Activated CD8-positive, alpha-beta T cell treated with anti-CD3 and anti-CD28 coated beads, Interleukin-2, amount 10 ng/mL, durations not matched to agents 7 days and 5 days (primary cell): ENCODE measurements around the gene ATCAY. TPM values are rescaled to one million over a fixed set of nuclear protein-coding genes. Genes with fewer than 3 reads are reported as not detected.
"Not testable (repeated sequence)": the region's sequence is repeated elsewhere in the genome, so short reads cannot be mapped to it uniquely, and the experiment has no call there.

Source experiments
- ATAC-seq: fragments of 150-1000 bp; cut with Tn5 transposase; one replicate; pipeline ENCODE4 v1.10.0; 2021; ENCODE audit warnings: moderate library complexity
- CTCF ChIA-PET: fragments of 350-600 bp; sonication (Branson Sonifier 250); formaldehyde crosslinking; loops from one replicate; lab custom pipeline; 2021; ENCODE audit warnings: antibody characterized with exemption; lab: Charles Lee
- POLR2A ChIA-PET: fragments of 350-600 bp; sonication (Branson Sonifier 250); formaldehyde crosslinking; loops from one replicate; lab custom pipeline; 2021; ENCODE audit warnings: antibody characterized with exemption; lab: Charles Lee
- DNase-seq: peaks from one replicate; pipeline ENCODE4 v3.0.0-alpha.2; 2020
- H3K27ac Mint-ChIP-seq: one replicate; pipeline ENCODE4 v1.8.0; 2021; ENCODE audit warnings: mild to moderate bottlenecking, mixed read lengths
- H3K27me3 Mint-ChIP-seq: one replicate; pipeline ENCODE4 v1.8.0; 2021; ENCODE audit warnings: low read depth, mixed read lengths
- H3K36me3 Mint-ChIP-seq: one replicate; pipeline ENCODE4 v1.8.0; 2021; ENCODE audit warnings: low read depth, mixed read lengths
- H3K4me1 Mint-ChIP-seq: one replicate; pipeline ENCODE4 v1.8.0; 2021; ENCODE audit warnings: low read depth, mixed read lengths
- H3K4me3 Mint-ChIP-seq: one replicate; pipeline ENCODE4 v1.8.0; 2021; ENCODE audit warnings: mild to moderate bottlenecking, mixed read lengths
- H3K9me3 Mint-ChIP-seq: one replicate; pipeline ENCODE4 v1.8.0; 2022; ENCODE audit warnings: mixed read lengths; ENCODE audit not compliant: insufficient read depth
- total RNA-seq, 2 experiments: library from RNA; stranded (reverse); gene quantifications; one replicate each; pipeline ENCODE4 v1.2.3, GENCODE V29; 2021

ATCAY gene
- total RNA-seq, 2 experiments from 2014 or later: not detected

GRCh38 chr19:3944018-3944721, 63.7 kb downstream of the ATCAY start:
- H3K4me1 Mint-ChIP-seq: peaks cover 13% of the 10 kb centered on the region
- H3K27ac Mint-ChIP-seq: peak overlapping the region; percentile 65
- H3K9me3 Mint-ChIP-seq: no peaks in the 10 kb centered on the region
- POLR2A ChIA-PET: no interaction called here
- DNase-seq: peak; percentile 33
- CTCF ChIA-PET: no interaction called here
- peak; percentile 53 for ATAC-seq
- H3K4me3 Mint-ChIP-seq: no peak overlapping the region
- H3K27me3 Mint-ChIP-seq: no peaks in the 10 kb centered on the region
- no peaks in the 10 kb centered on the region for H3K36me3 Mint-ChIP-seq

- H3K27me3 Mint-ChIP-seq: no peaks in the 10 kb centered on the region
- POLR2A ChIA-PET: interaction anchor here (0.6 kb wide), 1 partner anchor 50 kb away, joined by 3 read pairs; no protein-coding TSS in a partner anchor
- H3K27ac Mint-ChIP-seq: no peak overlapping the region
- no peak for ATAC-seq
- H3K9me3 Mint-ChIP-seq: no peaks in the 10 kb centered on the region
- peaks cover 17% of the 10 kb centered on the region for H3K4me1 Mint-ChIP-seq
- CTCF ChIA-PET: no interaction called here
- no peak for DNase-seq
- no peak overlapping the region for H3K4me3 Mint-ChIP-seq
- H3K36me3 Mint-ChIP-seq: no peaks in the 10 kb centered on the region
Observed at GRCh38 chr19:3945838-3946237, 65.4 kb downstream of the ATCAY start.

GRCh38 chr19:3947316-3947933, 66.9 kb downstream of the ATCAY start:
- DNase-seq, CTCF ChIA-PET, ATAC-seq, H3K27me3 Mint-ChIP-seq, H3K36me3 Mint-ChIP-seq, H3K9me3 Mint-ChIP-seq, H3K4me3 Mint-ChIP-seq, H3K27ac Mint-ChIP-seq, POLR2A ChIA-PET: not testable (repeated sequence)
- peaks cover 25% of the 10 kb centered on the region for H3K4me1 Mint-ChIP-seq

GRCh38 chr19:3949294-3949693, 68.8 kb downstream of the ATCAY start:
- Mint-ChIP-seq H3K9me3 (no peaks in the 10 kb centered on the region), H3K4me1 (peaks cover 16% of the 10 kb centered on the region), H3K27ac (no peak overlapping the region), H3K27me3 (no peaks in the 10 kb centered on the region), H3K36me3 (no peaks in the 10 kb centered on the region), H3K4me3 (no peak overlapping the region)
- ChIA-PET CTCF (no interaction called here), POLR2A (interaction anchor here (1.5 kb wide), 1 partner anchor 36 kb away, joined by 3 read pairs; the partner anchor contains the start of gene EEF2)
- DNase-seq (no peak), ATAC-seq (no peak)

- no peak for DNase-seq
- peaks cover 13% of the 10 kb centered on the region for H3K4me1 Mint-ChIP-seq
- ChIA-PET POLR2A (interaction anchor here (1.6 kb wide), 1 partner anchor 35 kb away, joined by 6 read pairs; the partner anchor contains the start of gene EEF2), CTCF (interaction anchor here (0.7 kb wide), 1 partner anchor 10 kb away, joined by 3 read pairs; no protein-coding TSS in a partner anchor)
- H3K36me3 Mint-ChIP-seq: no peaks in the 10 kb centered on the region
- H3K9me3 Mint-ChIP-seq: no peaks in the 10 kb centered on the region
- no peak overlapping the region for H3K27ac Mint-ChIP-seq
- H3K4me3 Mint-ChIP-seq: peak overlapping the region; percentile 40
- no peaks in the 10 kb centered on the region for H3K27me3 Mint-ChIP-seq
- ATAC-seq: no peak
Observed at GRCh38 chr19:3949997-3950859, 69.7 kb downstream of the ATCAY start.

- DNase-seq (no peak), ATAC-seq (peak; percentile 55)
- Mint-ChIP-seq H3K4me1 (peaks cover 13% of the 10 kb centered on the region), H3K36me3 (no peaks in the 10 kb centered on the region), H3K27ac (peak overlapping the region; percentile 64), H3K9me3 (no peaks in the 10 kb centered on the region), H3K4me3 (peak overlapping the region; percentile 58), H3K27me3 (no peaks in the 10 kb centered on the region)
- POLR2A ChIA-PET: interaction anchor here (1.6 kb wide), 1 partner anchor 34 kb away, joined by 6 read pairs; the partner anchor contains the start of gene EEF2
- CTCF ChIA-PET: interaction anchor here (0.7 kb wide), 1 partner anchor 9 kb away, joined by 3 read pairs; no protein-coding TSS in a partner anchor
Observed at GRCh38 chr19:3950871-3951861, 70.7 kb downstream of the ATCAY start.

GRCh38 chr19:3952755-3953276, 72.3 kb downstream of the ATCAY start:
- H3K4me1 Mint-ChIP-seq: peaks cover 12% of the 10 kb centered on the region
- DNase-seq, H3K27me3 Mint-ChIP-seq, CTCF ChIA-PET, H3K36me3 Mint-ChIP-seq, H3K4me3 Mint-ChIP-seq, H3K9me3 Mint-ChIP-seq, H3K27ac Mint-ChIP-seq, ATAC-seq: not testable (repeated sequence)
- POLR2A ChIA-PET: interaction anchor here (0.6 kb wide), 1 partner anchor 26 kb away, joined by 4 read pairs; no protein-coding TSS in a partner anchor

GRCh38 chr19:3954107-3954506, 73.6 kb downstream of the ATCAY start:
- POLR2A ChIA-PET: interaction anchor here (0.7 kb wide), 1 partner anchor 9 kb away, joined by 3 read pairs; no protein-coding TSS in a partner anchor

GRCh38 chr19:3955276-3955675, 74.8 kb downstream of the ATCAY start:
- H3K36me3 Mint-ChIP-seq, H3K27me3 Mint-ChIP-seq, H3K4me3 Mint-ChIP-seq, ATAC-seq, H3K27ac Mint-ChIP-seq, DNase-seq, H3K9me3 Mint-ChIP-seq, CTCF ChIA-PET, POLR2A ChIA-PET: not testable (repeated sequence)
- peaks cover 12% of the 10 kb centered on the region for H3K4me1 Mint-ChIP-seq

More at GRCh38 chr19:3954107-3954506, 73.6 kb downstream of the ATCAY start:
- Mint-ChIP-seq H3K27me3 (no peaks in the 10 kb centered on the region), H3K4me3 (no peak overlapping the region), H3K4me1 (peaks cover 12% of the 10 kb centered on the region), H3K27ac (no peak overlapping the region), H3K36me3 (peaks cover 3% of the 10 kb centered on the region), H3K9me3 (no peaks in the 10 kb centered on the region)
- CTCF ChIA-PET: no interaction called here
- DNase-seq: no peak
- ATAC-seq: no peak

GRCh38 chr19:3955688-3956087, 75.2 kb downstream of the ATCAY start:
- ChIA-PET POLR2A (no interaction called here), CTCF (no interaction called here)
- H3K27me3 Mint-ChIP-seq: no peaks in the 10 kb centered on the region
- ATAC-seq (no peak), DNase-seq (no peak)
- H3K36me3 Mint-ChIP-seq: peaks cover 5% of the 10 kb centered on the region
- peaks cover 9% of the 10 kb centered on the region for H3K4me1 Mint-ChIP-seq
- no peaks in the 10 kb centered on the region for H3K9me3 Mint-ChIP-seq
- H3K27ac Mint-ChIP-seq: no peak overlapping the region
- no peak overlapping the region for H3K4me3 Mint-ChIP-seq
